GM10847 (cell line): ENCODE data around the gene LGALS3BP.

ENCODE experiments used
- POLR2A ChIP-seq: IDR thresholded peaks from 2 replicates; pipeline ENCODE4 v1.6.1; 2011; ENCODE audit not compliant: insufficient read length; ENCODE audit errors: extremely low read depth

LGALS3BP gene

GRCh38 chr17:78980624-78980972, 875 bp upstream of the LGALS3BP start:
- no peak for TF ChIP-seq POLR2A

- no peak for TF ChIP-seq POLR2A
Measured at GRCh38 chr17:78977997-78978973, 1.4 kb downstream of the LGALS3BP start.

GRCh38 chr17:78977681-78977943, 2.1 kb downstream of the LGALS3BP start:
- no peak for TF ChIP-seq POLR2A

- no peak for TF ChIP-seq POLR2A
Measured at GRCh38 chr17:78976907-78977680, 2.6 kb downstream of the LGALS3BP start.

GRCh38 chr17:78974635-78975591, 4.8 kb downstream of the LGALS3BP start:
- no peak for TF ChIP-seq POLR2A

- TF ChIP-seq POLR2A, result no peak
Measured at GRCh38 chr17:78973792-78974520, 5.8 kb downstream of the LGALS3BP start.

- no peak for TF ChIP-seq POLR2A
Measured at GRCh38 chr17:78973196-78973595, 6.5 kb downstream of the LGALS3BP start.

GRCh38 chr17:78972507-78973105, 7.1 kb downstream of the LGALS3BP start:
- TF ChIP-seq POLR2A, result no peak

- TF ChIP-seq POLR2A, result no peak
Measured at GRCh38 chr17:78971756-78972506, 7.8 kb downstream of the LGALS3BP start.

- TF ChIP-seq POLR2A, result no peak
Measured at GRCh38 chr17:78970834-78971755, 8.6 kb downstream of the LGALS3BP start.

GRCh38 chr17:78969865-78970264, 9.9 kb downstream of the LGALS3BP start:
- no peak for TF ChIP-seq POLR2A

GRCh38 chr17:78967782-78968362, 11.9 kb downstream of the LGALS3BP start:
- no peak for TF ChIP-seq POLR2A

- no peak for TF ChIP-seq POLR2A
Measured at GRCh38 chr17:78966910-78967600, 12.7 kb downstream of the LGALS3BP start.
